Measurements from ENCODE around the gene UFM1. TPM values are rescaled to one million over a fixed set of nuclear protein-coding genes. Genes with fewer than 3 reads are reported as not detected.
A peak's percentile ranks its signal among the peaks of the same experiment; 100 is the strongest.

The UFM1 gene
- total and polyA plus RNA-seq, 9 of the 15 experiments (the other 6 are each of a cell fraction or from before 2014, with no cell fraction given), result 26.3 to 58.5 (median 36.1) TPM

- no peak overlapping the region for H3K4me2 ChIP-seq (ENCODE audit: insufficient read depth, low read length)
- intact Hi-C loops (cut with micrococcal nuclease), result no loop called here
- in situ Hi-C loops (cut with MboI), result no loop called here
- ATAC-seq (peak; percentile 23), FAIRE-seq (no peak), DNase-seq (ENCODE audit: extremely low read depth in 1 of 4, low spot score in 3 of 4) (no peak)
- WGBS (ENCODE audit: insufficient coverage, low coverage, missing lambda C conversion rate), result 59% methylated on average over 2 of the region's 2 CpGs
- BruUV-seq (replicated peaks), result no TSS peak
- POLR2A ChIA-PET, result interaction anchor here (2.4 kb wide), 1 partner anchor 13 kb away, joined by 14 read pairs; the partner anchor contains the start of gene UFM1
- no peaks in the 10 kb centered on the region for H3K4me1 ChIP-seq (replicated peaks in 1 of 2; ENCODE audit: control insufficient read depth in 2 of 2, insufficient read depth in 2 of 2, low read length in 2 of 2)
- CTCF ChIA-PET (ENCODE audit: low intra/inter-chr PET ratio), result no interaction called here
- no peak overlapping the region for H3K4me3 ChIP-seq
- H3K36me3 ChIP-seq (ENCODE audit: control insufficient read depth, insufficient read depth, low read length), result peaks cover 29% of the 10 kb centered on the region; the same call in 2 of the 3 replicates
- TF ChIP-seq PRDM10 (IDR thresholded peaks at IDR 0.05; ENCODE audit: partially characterized antibody), result peak; percentile 55
- no peak for TF ChIP-seq TFAP4 (CRISPR knock-in tag; IDR thresholded peaks at IDR 0.05; ENCODE audit: borderline replicate concordance)
- H3K9ac ChIP-seq (ENCODE audit: insufficient read depth in 1 of 2, low read depth in 2 of 2, low read length in 2 of 2), result no peak overlapping the region
- H3K9me3 ChIP-seq (replicated peaks; ENCODE audit: control insufficient read depth, insufficient read depth, low read depth, low read length), result no peaks in the 10 kb centered on the region
- H3K79me2 ChIP-seq (ENCODE audit: control insufficient read depth, insufficient read depth, low read length), result no peaks in the 10 kb centered on the region
- no peak overlapping the region for H2AFZ ChIP-seq (ENCODE audit: low read depth, low read length)
- no peak overlapping the region for H3K27ac ChIP-seq (ENCODE audit: extremely low read depth, low read depth, low read length)
- H4K20me1 ChIP-seq (replicated peaks; ENCODE audit: control insufficient read depth, insufficient read depth, low read length), result no peaks in the 10 kb centered on the region
- no peaks in the 10 kb centered on the region for H3K9me1 ChIP-seq (ENCODE audit: control insufficient read depth, insufficient read depth, low read length)
- no peaks in the 10 kb centered on the region for H3K27me3 ChIP-seq (ENCODE audit: control insufficient read depth in 2 of 2, insufficient read depth in 2 of 2, low read length in 2 of 2)
Observed at GRCh38 chr13:38363219-38363618, 13.6 kb downstream of the UFM1 start.
